ENCODE measurements around the gene EFTUD2. TPM values are rescaled to one million over a fixed set of nuclear protein-coding genes. Genes with fewer than 3 reads are reported as not detected.

The EFTUD2 gene
- total RNA-seq, 2 donors from 2014 or later, result 56.0 to 88.0 TPM

GRCh38 chr17:44930667-44931066, 31.4 kb upstream of the EFTUD2 start:
- intact Hi-C loops (cut with DNase I), result no loop called here
- no peak overlapping the region for H3K4me3 ChIP-seq
- 83% methylated on average over 6 of the region's 6 CpGs for WGBS
- TF ChIP-seq POLR2AphosphoS5 (IDR thresholded peaks at IDR 0.05) (no peak), POLR2A (IDR thresholded peaks at IDR 0.05) (no peak)
- TF ChIP-seq, protein P1, sequence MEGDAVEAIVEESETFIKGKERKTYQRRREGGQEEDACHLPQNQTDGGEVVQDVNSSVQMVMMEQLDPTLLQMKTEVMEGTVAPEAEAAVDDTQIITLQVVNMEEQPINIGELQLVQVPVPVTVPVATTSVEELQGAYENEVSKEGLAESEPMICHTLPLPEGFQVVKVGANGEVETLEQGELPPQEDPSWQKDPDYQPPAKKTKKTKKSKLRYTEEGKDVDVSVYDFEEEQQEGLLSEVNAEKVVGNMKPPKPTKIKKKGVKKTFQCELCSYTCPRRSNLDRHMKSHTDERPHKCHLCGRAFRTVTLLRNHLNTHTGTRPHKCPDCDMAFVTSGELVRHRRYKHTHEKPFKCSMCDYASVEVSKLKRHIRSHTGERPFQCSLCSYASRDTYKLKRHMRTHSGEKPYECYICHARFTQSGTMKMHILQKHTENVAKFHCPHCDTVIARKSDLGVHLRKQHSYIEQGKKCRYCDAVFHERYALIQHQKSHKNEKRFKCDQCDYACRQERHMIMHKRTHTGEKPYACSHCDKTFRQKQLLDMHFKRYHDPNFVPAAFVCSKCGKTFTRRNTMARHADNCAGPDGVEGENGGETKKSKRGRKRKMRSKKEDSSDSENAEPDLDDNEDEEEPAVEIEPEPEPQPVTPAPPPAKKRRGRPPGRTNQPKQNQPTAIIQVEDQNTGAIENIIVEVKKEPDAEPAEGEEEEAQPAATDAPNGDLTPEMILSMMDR (IDR thresholded peaks at IDR 0.05), result no peak
- no peak overlapping the region for H3K27ac ChIP-seq
- H3K27me3 ChIP-seq (replicated peaks; ENCODE audit: insufficient read depth), result no peaks in the 10 kb centered on the region
- DNase-seq (ENCODE audit: low spot score), result no peak
- no peaks in the 10 kb centered on the region for H3K9me3 ChIP-seq
- no peaks in the 10 kb centered on the region for H3K36me3 ChIP-seq
- H3K4me1 ChIP-seq (replicated peaks), result no peaks in the 10 kb centered on the region

DNA sequence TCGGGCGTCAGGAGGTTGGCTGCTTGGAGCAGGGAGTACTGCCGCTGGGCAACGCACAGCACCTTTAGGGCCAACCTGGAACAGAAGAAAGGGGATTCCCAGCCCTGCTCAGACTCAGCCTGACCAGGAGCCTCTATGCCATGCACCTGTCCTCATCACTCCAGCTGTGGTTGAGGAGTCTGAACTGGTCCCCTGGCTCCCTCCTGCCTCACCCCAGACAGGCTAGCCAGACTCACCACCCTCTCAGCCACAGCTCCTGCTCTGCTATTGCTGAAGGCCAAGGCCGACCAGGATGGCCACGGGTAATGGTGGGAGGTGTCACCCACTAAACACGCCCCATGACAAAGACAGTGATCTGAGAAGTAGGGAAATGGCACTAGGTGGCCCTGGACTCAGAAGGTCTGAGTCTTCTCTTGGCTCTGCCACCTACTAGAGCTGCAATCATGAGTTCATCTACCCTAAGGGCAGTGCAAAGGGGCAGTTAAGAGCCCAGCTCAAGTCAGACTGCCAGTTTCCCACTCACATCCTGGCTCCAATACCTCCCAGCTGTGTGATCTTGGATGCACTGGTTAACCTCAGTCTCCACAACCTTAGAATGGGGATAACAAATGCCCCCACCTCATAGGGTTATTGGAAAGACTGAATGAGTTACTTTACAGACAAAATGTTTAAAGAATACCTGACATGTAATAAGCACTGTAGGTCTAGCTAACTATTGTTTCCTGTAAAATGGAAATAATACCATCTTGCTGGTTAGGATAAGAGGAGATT, 29.9 kb upstream of the EFTUD2 start:
- TF ChIP-seq POLR2AphosphoS5 (IDR thresholded peaks at IDR 0.05) (no peak), POLR2A (IDR thresholded peaks at IDR 0.05) (no peak)
- TF ChIP-seq, protein P1 (IDR thresholded peaks at IDR 0.05), result no peak
- no peak for DNase-seq (ENCODE audit: low spot score)

GRCh38 chr17:44928136-44928535, 28.9 kb upstream of the EFTUD2 start:
- 98% methylated on average over 15 of the region's 15 CpGs for WGBS
- Histone ChIP-seq H3K4me3 (no peak overlapping the region), H3K4me1 (replicated peaks) (no peaks in the 10 kb centered on the region), H3K27me3 (replicated peaks; ENCODE audit: insufficient read depth) (no peaks in the 10 kb centered on the region), H3K36me3 (no peaks in the 10 kb centered on the region), H3K27ac (no peak overlapping the region), H3K9me3 (no peaks in the 10 kb centered on the region)
- TF ChIP-seq POLR2A (IDR thresholded peaks at IDR 0.05) (no peak), POLR2AphosphoS5 (IDR thresholded peaks at IDR 0.05) (no peak)
- TF ChIP-seq, protein P1 (IDR thresholded peaks at IDR 0.05), result no peak
- DNase-seq (ENCODE audit: low spot score), result no peak
- intact Hi-C loops (cut with DNase I), result no loop called here

More for the DNA sequence above, 29.9 kb upstream of the EFTUD2 start:
- H3K9me3 ChIP-seq, result no peaks in the 10 kb centered on the region
- no peaks in the 10 kb centered on the region for H3K4me1 ChIP-seq (replicated peaks)
- no peak overlapping the region for H3K4me3 ChIP-seq
- no peaks in the 10 kb centered on the region for H3K36me3 ChIP-seq
- no peaks in the 10 kb centered on the region for H3K27me3 ChIP-seq (replicated peaks; ENCODE audit: insufficient read depth)
- intact Hi-C loops (cut with DNase I), result no loop called here
- no peak overlapping the region for H3K27ac ChIP-seq
- WGBS, result 98% methylated on average over 7 of the region's 7 CpGs

GRCh38 chr17:44927696-44928095, 28.5 kb upstream of the EFTUD2 start:
- no peak for DNase-seq (ENCODE audit: low spot score)
- Histone ChIP-seq H3K36me3 (no peaks in the 10 kb centered on the region), H3K27me3 (replicated peaks; ENCODE audit: insufficient read depth) (no peaks in the 10 kb centered on the region), H3K4me1 (replicated peaks) (no peaks in the 10 kb centered on the region), H3K9me3 (no peaks in the 10 kb centered on the region), H3K27ac (no peak overlapping the region), H3K4me3 (no peak overlapping the region)
- intact Hi-C loops (cut with DNase I), result no loop called here
- 100% methylated on average over 3 of the region's 3 CpGs for WGBS
- TF ChIP-seq POLR2AphosphoS5 (IDR thresholded peaks at IDR 0.05), result no peak
- TF ChIP-seq POLR2A (IDR thresholded peaks at IDR 0.05), result no peak
- TF ChIP-seq, protein P1 (IDR thresholded peaks at IDR 0.05), result no peak
